Upper lobe of right lung (tissue), 1 donor: Measurements from ENCODE around the gene PRPF6. TPM values are rescaled to one million over a fixed set of nuclear protein-coding genes. Genes with fewer than 3 reads are reported as not detected.

ENCODE experiments used
- ATAC-seq: fragments of 200-7000 bp; cut with Tn5 transposase; one replicate; pipeline ENCODE4 v1.9.1; 2020; ENCODE audit warnings: mild to moderate bottlenecking, moderate library complexity
- DNase-seq: peaks from one replicate; pipeline ENCODE4 v3.0.0-alpha.2; 2020
- H3K27ac ChIP-seq: fragments of 200-600 bp; one replicate; pipeline ENCODE4 v1.8.0; 2022
- H3K27me3 ChIP-seq: fragments of 200-600 bp; one replicate; pipeline ENCODE4 v1.8.0; 2022; ENCODE audit warnings: mild to moderate bottlenecking
- H3K36me3 ChIP-seq: fragments of 200-600 bp; one replicate; pipeline ENCODE4 v1.8.0; 2022
- H3K4me1 ChIP-seq: fragments of 200-600 bp; one replicate; pipeline ENCODE4 v1.8.0; 2022
- H3K4me3 ChIP-seq: fragments of 200-600 bp; one replicate; pipeline ENCODE4 v1.8.0; 2022; ENCODE audit warnings: mild to moderate bottlenecking
- H3K9me3 ChIP-seq: fragments of 200-600 bp; one replicate; pipeline ENCODE4 v1.8.0; 2022
- intact Hi-C: fragments of 100-400 bp; cut with DNase I; formaldehyde crosslinking; loops from one replicate; pipeline ENCODE4 v1.11.0; 2022
- total RNA-seq: library from RNA; stranded (reverse); fragmentation: NEBNext Ultra II Directional; extraction: Animal tissue kit (Norgen Biotek cat#: 25700); gene quantifications from one replicate; pipeline ENCODE4 v1.2.1, GENCODE V29; 2021
- TF ChIP-seq, protein P1 (sequence below): fragments of 200-600 bp; IDR thresholded peaks from one replicate; pipeline ENCODE4 v1.8.0; 2022; ENCODE audit warnings: antibody characterized with exemption
- donor health status: DM: no; HTN: yes; CAD: no; lungs with severe emphysema.

Gene PRPF6
- total RNA-seq, 1 donor from 2014 or later = 58.9 TPM

DNA sequence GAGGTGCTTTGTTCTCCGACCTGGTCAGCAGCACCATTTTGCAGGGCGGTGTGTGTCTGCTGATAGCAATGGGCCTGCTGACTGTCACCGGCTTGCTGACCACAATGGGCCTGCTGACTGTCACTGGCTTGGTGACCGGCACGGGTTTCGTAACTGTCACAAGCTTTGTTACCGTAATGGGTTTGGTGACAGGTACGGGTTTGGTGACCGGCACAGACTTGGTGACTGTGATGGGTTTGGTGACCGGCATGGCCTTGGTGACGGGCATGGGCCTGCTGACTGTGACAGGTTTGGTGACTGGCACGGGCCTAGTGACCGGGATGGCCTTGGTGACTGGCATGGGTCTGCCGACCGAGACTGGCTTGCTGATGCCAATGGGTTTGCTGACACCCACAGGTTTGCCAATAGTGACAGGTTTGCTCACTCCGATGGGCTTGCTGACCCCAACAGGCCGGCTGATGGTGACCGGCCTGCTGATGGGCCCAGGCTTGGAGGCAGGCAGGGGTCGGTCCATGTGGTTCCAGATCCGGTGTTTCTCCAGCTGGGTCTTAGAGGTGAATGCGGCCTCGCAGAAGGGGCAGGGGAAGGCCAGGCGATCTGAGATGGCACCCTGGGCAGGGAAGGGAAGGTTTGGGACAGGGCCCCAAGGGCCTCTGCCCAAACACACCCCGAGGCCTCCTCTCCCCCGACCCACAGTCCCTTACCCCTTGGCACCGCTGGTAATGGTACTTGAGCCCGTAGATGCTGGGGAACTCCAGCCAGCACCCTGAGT, 14.6 kb upstream of the PRPF6 start:
- DNase-seq (no peak), ATAC-seq (no peak)
- Histone ChIP-seq H3K36me3 (peaks cover 45% of the 10 kb centered on the region), H3K27ac (no peak overlapping the region), H3K9me3 (no peaks in the 10 kb centered on the region), H3K27me3 (no peaks in the 10 kb centered on the region), H3K4me3 (no peak overlapping the region), H3K4me1 (peaks cover 13% of the 10 kb centered on the region)
- intact Hi-C loops = no loop called here
- TF ChIP-seq, protein P1, sequence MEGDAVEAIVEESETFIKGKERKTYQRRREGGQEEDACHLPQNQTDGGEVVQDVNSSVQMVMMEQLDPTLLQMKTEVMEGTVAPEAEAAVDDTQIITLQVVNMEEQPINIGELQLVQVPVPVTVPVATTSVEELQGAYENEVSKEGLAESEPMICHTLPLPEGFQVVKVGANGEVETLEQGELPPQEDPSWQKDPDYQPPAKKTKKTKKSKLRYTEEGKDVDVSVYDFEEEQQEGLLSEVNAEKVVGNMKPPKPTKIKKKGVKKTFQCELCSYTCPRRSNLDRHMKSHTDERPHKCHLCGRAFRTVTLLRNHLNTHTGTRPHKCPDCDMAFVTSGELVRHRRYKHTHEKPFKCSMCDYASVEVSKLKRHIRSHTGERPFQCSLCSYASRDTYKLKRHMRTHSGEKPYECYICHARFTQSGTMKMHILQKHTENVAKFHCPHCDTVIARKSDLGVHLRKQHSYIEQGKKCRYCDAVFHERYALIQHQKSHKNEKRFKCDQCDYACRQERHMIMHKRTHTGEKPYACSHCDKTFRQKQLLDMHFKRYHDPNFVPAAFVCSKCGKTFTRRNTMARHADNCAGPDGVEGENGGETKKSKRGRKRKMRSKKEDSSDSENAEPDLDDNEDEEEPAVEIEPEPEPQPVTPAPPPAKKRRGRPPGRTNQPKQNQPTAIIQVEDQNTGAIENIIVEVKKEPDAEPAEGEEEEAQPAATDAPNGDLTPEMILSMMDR = no peak

DNA sequence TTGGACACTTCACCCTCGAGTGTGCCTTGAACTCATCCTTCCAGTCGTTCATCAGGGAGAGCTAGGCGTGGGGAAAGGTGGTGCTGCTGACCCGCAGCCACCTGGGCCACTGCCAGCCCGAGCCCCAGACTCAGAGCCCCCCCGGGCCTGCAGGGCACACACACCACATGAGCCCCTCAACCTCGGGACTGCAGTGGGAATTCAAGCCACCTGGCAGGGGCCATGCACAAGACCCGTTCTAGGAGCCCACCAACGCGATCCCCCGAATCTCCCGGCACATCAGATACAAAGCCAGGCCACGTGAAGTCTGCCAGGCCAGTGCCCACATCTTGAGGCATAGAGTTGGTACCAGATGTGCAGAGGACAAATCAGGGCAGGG, 14.0 kb upstream of the PRPF6 start:
- ATAC-seq (no peak), DNase-seq (no peak)
- intact Hi-C loops = no loop called here
- Histone ChIP-seq H3K4me1 (peaks cover 16% of the 10 kb centered on the region), H3K27me3 (no peaks in the 10 kb centered on the region), H3K9me3 (no peaks in the 10 kb centered on the region), H3K4me3 (no peak overlapping the region), H3K27ac (no peak overlapping the region), H3K36me3 (peaks cover 39% of the 10 kb centered on the region)
- TF ChIP-seq, protein P1 = no peak

DNA sequence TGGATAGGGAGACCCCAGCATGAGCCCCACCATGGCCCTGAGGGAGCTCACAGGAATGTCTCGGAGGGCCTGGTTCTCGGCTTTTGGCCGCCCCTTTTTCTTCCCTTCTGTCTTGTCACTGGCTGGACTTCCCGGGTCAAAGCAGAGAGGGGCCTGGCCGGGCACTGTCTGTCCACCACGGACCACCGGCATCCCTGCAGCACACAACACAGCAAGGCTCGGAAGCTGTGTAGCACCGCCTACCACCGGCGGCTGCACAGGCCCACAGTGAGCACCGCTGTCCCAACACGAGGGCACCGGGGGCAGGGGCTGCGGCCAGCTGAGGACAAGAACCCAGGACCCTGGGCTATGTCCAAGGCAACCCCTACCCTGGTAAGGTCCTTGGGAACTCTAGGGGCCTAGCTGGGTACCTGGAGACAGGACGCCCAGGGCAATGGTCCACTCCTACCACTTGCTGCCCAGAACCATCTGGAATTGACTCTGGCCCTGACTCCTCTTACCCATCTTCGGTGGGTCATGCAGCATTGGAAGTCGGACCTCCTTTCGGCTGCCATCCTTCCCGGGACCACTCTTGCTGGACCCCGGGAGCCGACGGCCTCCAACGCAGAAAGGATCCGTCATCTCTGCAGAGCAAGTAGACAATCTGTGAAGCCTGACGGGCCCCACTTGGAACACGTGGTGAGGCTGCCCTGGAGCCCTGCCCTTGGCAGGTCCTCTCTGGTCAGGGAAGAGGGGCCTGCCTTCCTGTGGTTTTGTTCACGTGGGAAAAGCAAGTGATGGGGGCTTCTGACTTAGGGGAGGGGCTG, 13.4 kb upstream of the PRPF6 start:
- no peak for ATAC-seq
- H3K4me1 ChIP-seq = peaks cover 19% of the 10 kb centered on the region
- H3K36me3 ChIP-seq = peaks cover 33% of the 10 kb centered on the region
- H3K27me3 ChIP-seq = no peaks in the 10 kb centered on the region
- intact Hi-C loops = no loop called here
- H3K9me3 ChIP-seq = no peaks in the 10 kb centered on the region
- TF ChIP-seq, protein P1 = no peak
- no peak overlapping the region for H3K4me3 ChIP-seq
- no peak for DNase-seq
- H3K27ac ChIP-seq = no peak overlapping the region

DNA sequence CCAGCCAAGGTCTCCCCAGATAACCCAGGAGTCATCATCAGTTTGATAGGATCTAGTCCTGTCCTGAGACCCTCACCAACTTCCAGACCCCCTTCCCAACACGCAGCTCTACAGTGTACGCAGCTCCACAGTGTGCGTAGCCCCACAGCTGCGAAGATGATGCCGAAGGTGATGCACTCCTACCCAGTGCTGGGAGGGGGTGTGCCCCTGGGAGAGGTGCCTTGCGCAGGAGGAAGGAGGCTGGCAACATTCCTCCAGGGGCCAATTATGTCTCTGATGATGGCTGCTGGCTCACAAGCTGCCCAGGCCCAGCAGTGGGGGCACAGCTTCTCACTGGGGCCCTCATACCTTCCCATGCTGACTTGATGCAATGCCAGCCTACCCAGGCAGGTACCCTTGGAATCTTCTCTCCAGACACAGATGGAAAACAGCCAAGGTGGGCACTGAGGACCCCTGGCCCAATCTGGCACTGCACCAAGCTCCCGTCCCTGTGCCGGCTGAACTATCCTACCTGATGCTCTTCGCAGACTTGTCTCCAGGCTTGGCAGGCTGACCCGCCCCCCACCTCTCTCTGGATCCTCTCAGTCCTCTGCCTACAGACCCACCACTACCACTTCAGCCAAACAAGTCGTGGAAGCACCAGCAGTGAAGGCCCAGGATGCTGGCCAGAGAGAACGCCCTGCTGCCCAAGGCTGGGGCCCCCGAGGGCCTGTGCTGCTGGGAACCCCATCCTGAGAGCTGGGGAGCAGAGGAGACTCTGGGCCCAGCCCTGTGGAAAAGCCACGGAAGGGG, 12.6 kb upstream of the PRPF6 start:
- Histone ChIP-seq H3K4me1 (peaks cover 21% of the 10 kb centered on the region), H3K27ac (peak overlapping the region; percentile 70), H3K9me3 (no peaks in the 10 kb centered on the region), H3K27me3 (no peaks in the 10 kb centered on the region), H3K36me3 (peaks cover 26% of the 10 kb centered on the region), H3K4me3 (peak overlapping the region; percentile 65)
- no peak for ATAC-seq
- intact Hi-C loops = no loop called here
- DNase-seq = no peak
- TF ChIP-seq, protein P1 = no peak

DNA sequence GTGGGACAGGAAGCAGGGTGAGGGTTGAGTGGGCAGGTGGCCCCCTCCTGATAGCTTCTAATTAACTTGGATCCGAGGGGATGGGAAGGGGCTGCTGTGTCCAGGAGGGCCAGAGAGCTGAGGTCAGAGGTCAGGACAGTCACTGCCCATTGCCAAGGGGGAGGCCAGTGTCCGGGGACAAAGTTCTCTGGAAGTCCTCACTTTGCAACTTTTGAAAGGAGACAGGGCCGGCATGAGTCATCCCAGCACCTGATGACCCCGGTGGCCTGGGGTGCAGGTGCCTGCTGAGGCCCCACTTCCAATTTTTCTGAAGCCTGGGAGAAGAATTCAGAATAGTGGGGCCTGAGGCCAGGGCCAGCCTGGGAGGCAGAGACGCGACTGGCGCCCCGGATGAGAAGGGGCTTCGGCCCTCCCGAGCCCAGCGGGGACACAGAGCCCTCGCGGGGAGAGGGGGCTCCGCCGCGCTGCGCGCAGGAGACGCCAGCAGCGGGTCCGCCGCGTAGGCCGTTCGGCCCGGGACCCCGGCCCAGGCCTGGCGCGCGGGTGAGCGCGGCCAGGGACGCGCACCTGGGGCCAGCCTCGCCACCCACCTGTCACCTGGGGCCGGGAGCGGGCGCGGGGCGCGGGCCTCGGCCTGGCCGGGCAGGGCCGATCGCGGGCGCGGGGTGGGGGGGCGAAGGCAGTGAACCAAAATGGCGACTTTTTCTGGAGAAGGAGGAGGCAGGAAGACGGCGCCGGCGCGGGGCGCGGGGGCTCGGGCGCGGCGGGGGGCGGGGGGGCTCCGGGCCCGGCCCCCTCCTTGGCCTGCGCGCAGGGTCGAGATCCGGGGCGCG, 11.8 kb upstream of the PRPF6 start:
- Histone ChIP-seq H3K4me3 (peak overlapping the region; percentile 65), H3K36me3 (peaks cover 19% of the 10 kb centered on the region), H3K4me1 (peaks cover 26% of the 10 kb centered on the region), H3K9me3 (no peaks in the 10 kb centered on the region), H3K27ac (peak overlapping the region; percentile 70), H3K27me3 (no peaks in the 10 kb centered on the region)
- ATAC-seq (no peak), DNase-seq (peak; percentile 76)
- intact Hi-C loops = no loop called here
- TF ChIP-seq, protein P1 = no peak
